Measurements from ENCODE around the gene UNC93A.
"Not testable (repeated sequence)": the region's sequence is repeated elsewhere in the genome, so short reads cannot be mapped to it uniquely, and the experiment has no call there.

UNC93A gene

GRCh38 chr6:167304912-167305311 is 13.8 kb downstream of the UNC93A start:
- TF ChIP-seq, protein P1, sequence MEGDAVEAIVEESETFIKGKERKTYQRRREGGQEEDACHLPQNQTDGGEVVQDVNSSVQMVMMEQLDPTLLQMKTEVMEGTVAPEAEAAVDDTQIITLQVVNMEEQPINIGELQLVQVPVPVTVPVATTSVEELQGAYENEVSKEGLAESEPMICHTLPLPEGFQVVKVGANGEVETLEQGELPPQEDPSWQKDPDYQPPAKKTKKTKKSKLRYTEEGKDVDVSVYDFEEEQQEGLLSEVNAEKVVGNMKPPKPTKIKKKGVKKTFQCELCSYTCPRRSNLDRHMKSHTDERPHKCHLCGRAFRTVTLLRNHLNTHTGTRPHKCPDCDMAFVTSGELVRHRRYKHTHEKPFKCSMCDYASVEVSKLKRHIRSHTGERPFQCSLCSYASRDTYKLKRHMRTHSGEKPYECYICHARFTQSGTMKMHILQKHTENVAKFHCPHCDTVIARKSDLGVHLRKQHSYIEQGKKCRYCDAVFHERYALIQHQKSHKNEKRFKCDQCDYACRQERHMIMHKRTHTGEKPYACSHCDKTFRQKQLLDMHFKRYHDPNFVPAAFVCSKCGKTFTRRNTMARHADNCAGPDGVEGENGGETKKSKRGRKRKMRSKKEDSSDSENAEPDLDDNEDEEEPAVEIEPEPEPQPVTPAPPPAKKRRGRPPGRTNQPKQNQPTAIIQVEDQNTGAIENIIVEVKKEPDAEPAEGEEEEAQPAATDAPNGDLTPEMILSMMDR (IDR thresholded peaks at IDR 0.05; ENCODE audit: insufficient read depth, low read depth, low read length, missing control alignments): no peak
- no peak for DNase-seq (ENCODE audit: low read depth)
- H3K4me3 ChIP-seq (ENCODE audit: low read depth, low read length): no peak overlapping the region

DNA sequence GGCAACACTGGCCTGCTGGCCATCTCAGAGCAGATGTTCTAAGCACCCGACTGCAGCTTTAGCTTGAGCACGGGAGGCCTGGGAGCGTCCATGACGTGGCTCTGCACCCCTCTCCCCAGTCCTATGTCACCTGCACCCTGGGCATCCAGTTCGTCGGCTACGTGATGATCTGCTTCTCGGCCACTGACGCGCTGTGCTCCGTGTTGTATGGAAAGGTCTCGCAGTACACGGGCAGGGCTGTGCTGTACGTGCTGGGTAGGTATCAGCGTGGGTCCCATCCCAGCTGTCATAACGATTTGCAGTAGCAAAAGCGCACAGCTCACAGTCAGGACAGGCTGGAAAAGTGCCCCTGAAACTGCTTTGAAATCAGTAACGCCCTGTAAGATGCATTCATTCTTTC is 14.7 kb downstream of the UNC93A start:
- TF ChIP-seq, protein P1 (IDR thresholded peaks at IDR 0.05; ENCODE audit: insufficient read depth, low read depth, low read length, missing control alignments): no peak
- no peak overlapping the region for H3K4me3 ChIP-seq (ENCODE audit: low read depth, low read length)
- DNase-seq (ENCODE audit: low read depth): no peak

GRCh38 chr6:167306401-167306998 is 15.4 kb downstream of the UNC93A start:
- TF ChIP-seq, protein P1 (IDR thresholded peaks at IDR 0.05; ENCODE audit: insufficient read depth, low read depth, low read length, missing control alignments): no peak
- no peak for DNase-seq (ENCODE audit: low read depth)
- H3K4me3 ChIP-seq (ENCODE audit: low read depth, low read length): no peak overlapping the region

GRCh38 chr6:167307342-167307955 is 16.3 kb downstream of the UNC93A start:
- no peak for DNase-seq (ENCODE audit: low read depth)
- TF ChIP-seq, protein P1 (IDR thresholded peaks at IDR 0.05; ENCODE audit: insufficient read depth, low read depth, low read length, missing control alignments): no peak
- H3K4me3 ChIP-seq (ENCODE audit: low read depth, low read length): no peak overlapping the region

GRCh38 chr6:167308207-167308606 is 17.1 kb downstream of the UNC93A start:
- DNase-seq (ENCODE audit: low read depth): no peak
- H3K4me3 ChIP-seq (ENCODE audit: low read depth, low read length): no peak overlapping the region
- TF ChIP-seq, protein P1 (IDR thresholded peaks at IDR 0.05; ENCODE audit: insufficient read depth, low read depth, low read length, missing control alignments): no peak

DNA sequence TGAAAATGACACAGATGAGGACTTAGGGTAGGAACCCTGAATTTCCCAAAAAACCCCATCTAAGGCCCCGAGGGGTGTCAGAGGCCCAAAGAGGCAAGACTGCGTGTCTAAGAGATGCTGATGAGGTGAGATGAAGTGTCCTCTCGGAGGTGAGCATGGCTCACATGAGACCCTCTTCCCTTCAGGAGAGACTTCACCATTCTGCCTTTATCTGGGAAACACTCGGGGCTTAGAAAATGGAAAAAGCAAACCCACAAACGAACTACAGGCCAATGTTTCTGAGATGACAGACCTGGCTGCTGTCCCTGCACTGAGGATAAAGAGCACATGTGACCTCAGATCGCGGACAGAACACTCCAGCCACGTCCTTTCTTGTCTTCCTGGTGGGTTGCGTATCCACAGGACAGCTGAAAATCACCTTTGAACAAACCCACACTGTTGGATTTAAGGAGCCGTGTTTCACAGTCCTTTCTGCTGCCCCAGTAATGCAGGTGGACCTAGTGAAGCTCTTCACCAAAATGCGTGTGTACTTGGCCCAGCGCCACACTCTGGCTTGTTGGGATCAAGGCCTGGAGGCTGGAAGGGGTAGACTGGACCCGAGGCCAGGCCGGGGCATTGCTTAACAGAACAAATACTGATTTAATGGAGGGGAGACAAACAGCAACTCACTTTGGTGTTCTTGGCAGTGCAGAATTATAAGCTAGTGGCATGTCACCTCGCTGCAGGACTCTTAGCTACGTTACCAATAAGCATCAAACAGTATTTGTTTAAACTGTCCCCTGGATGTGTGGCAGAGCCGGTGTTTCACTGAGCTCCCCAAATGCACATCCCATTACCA is 18.5 kb downstream of the UNC93A start:
- not testable (repeated sequence) for DNase-seq (ENCODE audit: low read depth); H3K4me3 ChIP-seq (ENCODE audit: low read depth, low read length)

GRCh38 chr6:167311286-167311685 is 20.2 kb downstream of the UNC93A start:
- TF ChIP-seq, protein P1 (IDR thresholded peaks at IDR 0.05; ENCODE audit: insufficient read depth, low read depth, low read length, missing control alignments): no peak
- no peak for DNase-seq (ENCODE audit: low read depth)
- H3K4me3 ChIP-seq (ENCODE audit: low read depth, low read length): no peak overlapping the region

GRCh38 chr6:167311691-167312090 is 20.6 kb downstream of the UNC93A start:
- not testable (repeated sequence) for DNase-seq (ENCODE audit: low read depth)

More at GRCh38 chr6:167311691-167312090, 20.6 kb downstream of the UNC93A start:
- H3K4me3 ChIP-seq (ENCODE audit: low read depth, low read length): not testable (repeated sequence)

Data from GM12865 (cell line).